GM12878 (cell line): ENCODE results near the gene TMEM126A. TPM values are rescaled to one million over a fixed set of nuclear protein-coding genes. Genes with fewer than 3 reads are reported as not detected.
"Not testable (repeated sequence)": the region's sequence is repeated elsewhere in the genome, so short reads cannot be mapped to it uniquely, and the experiment has no call there.

Experiments
- ATAC-seq: fragments of 200-7000 bp; cut with Tn5 transposase; 3 replicates; pipeline ENCODE4 v1.9.1; 2020; ENCODE audit warnings: mild to moderate bottlenecking, moderate library complexity
- BruUV-seq: library from RNA; stranded (reverse); fragments of 400-500 nt; replicated peaks from 2 replicates; lab custom pipeline; 2021; lab: Mats Ljungman, UMichigan
- CTCF ChIA-PET: fragments of 300-600 bp; sonication (Branson Sonifier 250); formaldehyde crosslinking; extraction: SDS; loops from one replicate; lab custom pipeline; 2021; ENCODE audit warnings: inconsistent platforms; lab: Yijun Ruan, JAX
- POLR2A ChIA-PET: fragments of 350-600 bp; formaldehyde crosslinking; extraction: SDS; loops from one replicate; lab custom pipeline; 2021; ENCODE audit warnings: inconsistent platforms; lab: Charles Lee
- RAD21 ChIA-PET: fragments of 300-600 bp; sonication (Branson Sonifier 250); formaldehyde crosslinking; loops from one replicate; lab custom pipeline; 2023; ENCODE audit warnings: antibody characterized with exemption; ENCODE audit not compliant: unreplicated experiment; lab: Charles Lee
- SMC1A ChIA-PET: fragments of 300-600 bp; sonication (Branson Sonifier 250); formaldehyde crosslinking; loops from one replicate; lab custom pipeline; 2023; ENCODE audit not compliant: unreplicated experiment, uncharacterized antibody; lab: Charles Lee
- DNase-seq: peaks from one replicate; pipeline ENCODE4 v3.0.0-alpha.2; 2011; ENCODE audit warnings: low read depth, low spot score
- FAIRE-seq: peaks from 3 replicates; lab custom pipeline; 2011; peaks lifted over from hg19 to GRCh38; lab: Jason Lieb, UNC
- H2AFZ ChIP-seq: 2 replicates; pipeline ENCODE4 v1.6.0; 2011; ENCODE audit warnings: low read depth, low read length, control low read depth; ENCODE audit not compliant: control insufficient read depth
- H3K27ac ChIP-seq: 2 replicates; pipeline ENCODE4 v1.5.1; 2011; ENCODE audit warnings: control low read depth; ENCODE audit not compliant: control insufficient read depth, insufficient read depth
- H3K27me3 ChIP-seq, 2 experiments: replicated peaks in 1 of 2; 2 replicates each; pipeline versions ENCODE4 v1.6.0 to v1.6.1; 2011; ENCODE audit warnings: low read length in 1 of 2; ENCODE audit not compliant: control insufficient read depth in 2 of 2, insufficient read depth in 2 of 2
- H3K36me3 ChIP-seq, 2 experiments: 2 replicates each; pipeline ENCODE4 v1.5.1; 2011; ENCODE audit warnings: low read length in 1 of 2; ENCODE audit not compliant: control insufficient read depth in 2 of 2, insufficient read depth in 2 of 2
- H3K4me1 ChIP-seq: 2 replicates; pipeline ENCODE4 v1.6.1; 2011; ENCODE audit warnings: mild to moderate bottlenecking, low read length, moderate library complexity, mixed read lengths; ENCODE audit not compliant: control insufficient read depth, insufficient read depth
- H3K4me2 ChIP-seq: 2 replicates; pipeline ENCODE4 v1.6.0; 2011; ENCODE audit warnings: control low read depth; ENCODE audit not compliant: control insufficient read depth, insufficient read depth
- H3K4me3 ChIP-seq: fragments of 200-600 bp; sonication (generic); 2 replicates; pipeline ENCODE4 v1.5.1; 2016
- H3K79me2 ChIP-seq: 2 replicates; pipeline ENCODE4 v1.6.0; 2011; ENCODE audit warnings: low read length; ENCODE audit not compliant: control insufficient read depth, insufficient read depth
- H3K9ac ChIP-seq: 2 replicates; pipeline ENCODE4 v1.8.0; 2011; ENCODE audit warnings: low read length, control low read depth, mixed read lengths; ENCODE audit not compliant: control insufficient read depth, insufficient read depth
- H3K9me3 ChIP-seq: replicated peaks from 3 replicates; pipeline ENCODE4 v1.5.1; 2011; ENCODE audit warnings: mild to moderate bottlenecking, low read length; ENCODE audit not compliant: control insufficient read depth, insufficient read depth
- H4K20me1 ChIP-seq: 2 replicates; pipeline ENCODE4 v1.6.0; 2011; ENCODE audit not compliant: control insufficient read depth, insufficient read depth
- WGBS: methylation state at CpG from one replicate; pipeline ENCODE4 v1.1.6; 2016; ENCODE audit warnings: low lambda C conversion rate; ENCODE audit not compliant: insufficient replicate concordance, insufficient coverage; ENCODE audit errors: missing lambda C conversion rate; 5-methylcytosine and 5-hydroxymethylcytosine counted together
- in situ Hi-C: fragments of 300-500 bp; cut with MboI; formaldehyde crosslinking; loops from 9 replicates; pipeline ENCODE4 v1.14.3; 2018; ENCODE audit warnings: mixed read lengths
- intact Hi-C: fragments of 100-400 bp; cut with micrococcal nuclease; formaldehyde crosslinking; loops from one replicate; pipeline ENCODE4 v1.14.2; 2022; ENCODE audit not compliant: unreplicated experiment
- polyA plus RNA-seq, 11 experiments: library from polyadenylated mRNA; depleted of rRNA in 4 of 11; unstranded in 6 of 11; stranded (reverse) in 5 of 11; fragments of >200 nt; fragmentation: Nextera tagmentation in 4 of 11; fragmentation: Illumina TruSeq in 1 of 11; extraction: Ambion mirVana in 4 of 11; extraction: Trizol in 1 of 11; gene quantifications; 1 replicate in 1 of 11; 2 replicates in 10 of 11; pipeline versions ENCODE4 v1.2.1 to v1.2.3, GENCODE V29; 2011 to 2016; ENCODE audit warnings: inconsistent platforms in 2 of 11, missing spikeins in 2 of 11, low read depth in 1 of 11
- total RNA-seq, 4 experiments: library from RNA; depleted of rRNA in 3 of 4; stranded (reverse); fragments of >200 nt in 3 of 4; fragmentation: Illumina TruSeq in 1 of 4; extraction: Trizol in 1 of 4; gene quantifications; 2 replicates each; pipeline versions ENCODE4 v1.2.1 to v1.2.3, GENCODE V29; 2013 to 2021
- TF ChIP-seq, protein P1 (sequence below): fragments of 450-650 bp; IDR thresholded peaks from 2 replicates; pipeline ENCODE4 v1.6.1; 2016; ENCODE audit warnings: mild to moderate bottlenecking
- TF ChIP-seq, protein P2 (sequence below): fragments of 450-650 bp; IDR thresholded peaks from 2 replicates; pipeline ENCODE4 v1.6.1; 2017; ENCODE audit warnings: mild to moderate bottlenecking, moderate library complexity

Gene TMEM126A
- total and polyA plus RNA-seq, 10 of the 15 experiments (the other 5 are each of a cell fraction or from before 2014, with no cell fraction given) = 38.6 to 208 (median 71.7) TPM

DNA sequence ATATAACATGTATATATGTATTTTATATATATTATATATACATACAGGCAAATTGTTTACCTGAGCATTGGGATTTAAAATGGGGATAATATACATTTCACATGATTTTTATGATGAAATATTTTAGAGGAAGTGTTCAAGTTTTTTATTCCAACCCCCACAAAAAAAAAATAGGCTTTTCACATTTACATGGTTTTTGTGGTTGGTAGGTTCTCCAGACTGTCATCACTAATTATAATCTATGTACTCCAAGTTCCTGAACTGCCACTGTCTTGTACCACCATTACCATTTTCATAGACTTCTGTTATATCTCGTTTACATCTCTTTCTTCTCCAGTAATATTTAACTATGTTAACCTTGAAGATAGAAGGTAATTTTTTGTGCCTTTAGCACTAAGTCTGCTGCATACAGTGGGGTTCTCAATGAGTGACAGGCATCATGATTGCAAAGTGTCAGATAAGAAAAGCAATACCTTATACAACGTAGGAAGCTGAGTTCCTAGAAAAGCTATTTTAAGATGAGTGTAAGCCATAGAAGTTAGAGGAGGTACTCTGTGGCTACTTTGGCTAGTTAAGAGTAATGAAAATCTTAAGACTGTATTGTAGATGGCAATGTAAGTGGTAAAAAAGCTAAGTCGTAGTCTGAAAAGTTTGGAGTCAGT, 5.2 kb downstream of the TMEM126A start:
- CTCF ChIA-PET = no interaction called here
- Histone ChIP-seq H3K27me3 (no peaks in the 10 kb centered on the region), H3K9me3 (no peaks in the 10 kb centered on the region), H2AFZ (no peak overlapping the region), H3K4me1 (no peaks in the 10 kb centered on the region; the same call in 1 of the 2 replicates), H4K20me1 (no peaks in the 10 kb centered on the region), H3K36me3 (peaks cover 0 to 7% of the 10 kb centered on the region in 2 experiments; a peak in 2 of 4 replicates), H3K27ac (no peak overlapping the region), H3K4me3 (no peak overlapping the region), H3K4me2 (no peak overlapping the region), H3K79me2 (peaks cover 15% of the 10 kb centered on the region), H3K9ac (no peak overlapping the region)
- no TSS peak for BruUV-seq
- WGBS = 48% methylated on average over 3 of the region's 3 CpGs
- intact Hi-C loops = no loop called here
- SMC1A ChIA-PET = interaction anchor here (0.7 kb wide), 1 partner anchor 11 kb away, joined by 3 read pairs; no protein-coding TSS in a partner anchor
- ATAC-seq (no peak), FAIRE-seq (no peak), DNase-seq (no peak)
- RAD21 ChIA-PET = no interaction called here
- in situ Hi-C loops = no loop called here
- TF ChIP-seq, protein P1, sequence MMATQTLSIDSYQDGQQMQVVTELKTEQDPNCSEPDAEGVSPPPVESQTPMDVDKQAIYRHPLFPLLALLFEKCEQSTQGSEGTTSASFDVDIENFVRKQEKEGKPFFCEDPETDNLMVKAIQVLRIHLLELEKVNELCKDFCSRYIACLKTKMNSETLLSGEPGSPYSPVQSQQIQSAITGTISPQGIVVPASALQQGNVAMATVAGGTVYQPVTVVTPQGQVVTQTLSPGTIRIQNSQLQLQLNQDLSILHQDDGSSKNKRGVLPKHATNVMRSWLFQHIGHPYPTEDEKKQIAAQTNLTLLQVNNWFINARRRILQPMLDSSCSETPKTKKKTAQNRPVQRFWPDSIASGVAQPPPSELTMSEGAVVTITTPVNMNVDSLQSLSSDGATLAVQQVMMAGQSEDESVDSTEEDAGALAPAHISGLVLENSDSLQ = peak; percentile 48; the same call in 1 of the 2 replicates
- TF ChIP-seq, protein P2, sequence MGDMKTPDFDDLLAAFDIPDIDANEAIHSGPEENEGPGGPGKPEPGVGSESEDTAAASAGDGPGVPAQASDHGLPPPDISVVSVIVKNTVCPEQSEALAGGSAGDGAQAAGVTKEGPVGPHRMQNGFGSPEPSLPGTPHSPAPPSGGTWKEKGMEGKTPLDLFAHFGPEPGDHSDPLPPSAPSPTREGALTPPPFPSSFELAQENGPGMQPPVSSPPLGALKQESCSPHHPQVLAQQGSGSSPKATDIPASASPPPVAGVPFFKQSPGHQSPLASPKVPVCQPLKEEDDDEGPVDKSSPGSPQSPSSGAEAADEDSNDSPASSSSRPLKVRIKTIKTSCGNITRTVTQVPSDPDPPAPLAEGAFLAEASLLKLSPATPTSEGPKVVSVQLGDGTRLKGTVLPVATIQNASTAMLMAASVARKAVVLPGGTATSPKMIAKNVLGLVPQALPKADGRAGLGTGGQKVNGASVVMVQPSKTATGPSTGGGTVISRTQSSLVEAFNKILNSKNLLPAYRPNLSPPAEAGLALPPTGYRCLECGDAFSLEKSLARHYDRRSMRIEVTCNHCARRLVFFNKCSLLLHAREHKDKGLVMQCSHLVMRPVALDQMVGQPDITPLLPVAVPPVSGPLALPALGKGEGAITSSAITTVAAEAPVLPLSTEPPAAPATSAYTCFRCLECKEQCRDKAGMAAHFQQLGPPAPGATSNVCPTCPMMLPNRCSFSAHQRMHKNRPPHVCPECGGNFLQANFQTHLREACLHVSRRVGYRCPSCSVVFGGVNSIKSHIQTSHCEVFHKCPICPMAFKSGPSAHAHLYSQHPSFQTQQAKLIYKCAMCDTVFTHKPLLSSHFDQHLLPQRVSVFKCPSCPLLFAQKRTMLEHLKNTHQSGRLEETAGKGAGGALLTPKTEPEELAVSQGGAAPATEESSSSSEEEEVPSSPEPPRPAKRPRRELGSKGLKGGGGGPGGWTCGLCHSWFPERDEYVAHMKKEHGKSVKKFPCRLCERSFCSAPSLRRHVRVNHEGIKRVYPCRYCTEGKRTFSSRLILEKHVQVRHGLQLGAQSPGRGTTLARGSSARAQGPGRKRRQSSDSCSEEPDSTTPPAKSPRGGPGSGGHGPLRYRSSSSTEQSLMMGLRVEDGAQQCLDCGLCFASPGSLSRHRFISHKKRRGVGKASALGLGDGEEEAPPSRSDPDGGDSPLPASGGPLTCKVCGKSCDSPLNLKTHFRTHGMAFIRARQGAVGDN = no peak
- POLR2A ChIA-PET = interaction anchor here (0.6 to 1.5 kb wide), 3 partner anchors 12 to 30 kb away, joined by 3 to 5 read pairs (median 3); partner anchors contain the start of genes CREBZF and DLG2

DNA sequence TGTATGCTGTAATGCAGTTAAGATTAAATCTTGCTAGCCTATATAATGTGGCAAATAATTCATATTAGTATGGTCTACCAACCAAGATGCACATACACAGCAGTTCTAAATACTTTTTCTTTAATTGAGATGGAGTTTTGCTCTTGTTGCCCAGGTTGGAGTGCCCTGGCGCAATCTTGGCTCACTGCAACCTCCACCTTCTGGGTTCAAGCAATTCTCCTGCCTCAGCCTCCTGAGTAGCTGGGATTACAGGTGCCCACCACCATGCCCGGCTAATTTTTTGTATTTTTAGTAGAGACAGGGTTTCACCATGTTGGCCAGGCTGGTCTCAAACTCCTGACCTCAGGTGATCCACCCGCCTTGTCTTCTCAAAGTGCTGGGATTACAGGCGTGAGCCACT, 6.6 kb downstream of the TMEM126A start:
- H3K9ac ChIP-seq, ATAC-seq, H3K9me3 ChIP-seq, DNase-seq, H3K4me2 ChIP-seq, BruUV-seq, H3K27ac ChIP-seq, H2AFZ ChIP-seq, H3K4me1 ChIP-seq, intact Hi-C loops, H3K27me3 ChIP-seq, H4K20me1 ChIP-seq, in situ Hi-C loops, H3K4me3 ChIP-seq, RAD21 ChIA-PET, FAIRE-seq: not testable (repeated sequence)
- SMC1A ChIA-PET = interaction anchor here (0.8 kb wide), 1 partner anchor 12 kb away, joined by 3 read pairs; no protein-coding TSS in a partner anchor
- H3K79me2 ChIP-seq = peaks cover 18% of the 10 kb centered on the region
- CTCF ChIA-PET = interaction anchor here (1.0 kb wide), 1 partner anchor 9 kb away, joined by 3 read pairs; no protein-coding TSS in a partner anchor
- POLR2A ChIA-PET = interaction anchor here (0.6 kb wide), 1 partner anchor 9 kb away, joined by 7 read pairs; no protein-coding TSS in a partner anchor
- peaks cover 0 to 15% of the 10 kb centered on the region in 2 experiments; a peak in 2 of 4 replicates for H3K36me3 ChIP-seq
- WGBS = 86% methylated on average over 4 of the region's 4 CpGs
